ENCODE measurements around the gene CLK4. TPM values are rescaled to one million over a fixed set of nuclear protein-coding genes. Genes with fewer than 3 reads are reported as not detected.

Gene CLK4
- total RNA-seq, 1 experiment from 2014 or later = 29.3 TPM

- H3K9me3 Mint-ChIP-seq (ENCODE audit: low read depth, unreplicated experiment) = peaks cover 18% of the 10 kb centered on the region
- intact Hi-C loops (cut with micrococcal nuclease; ENCODE audit: unreplicated experiment) = no loop called here
- CTCF ChIA-PET = no interaction called here
- BruUV-seq (replicated peaks) = no TSS peak
- H3K4me1 Mint-ChIP-seq (ENCODE audit: low read depth, unreplicated experiment) = no peaks in the 10 kb centered on the region
- peaks cover 8% of the 10 kb centered on the region for H3K27me3 Mint-ChIP-seq (ENCODE audit: unreplicated experiment)
- H3K27ac Mint-ChIP-seq (ENCODE audit: unreplicated experiment) = no peak within 1 kb of the TSS
- H3K4me3 Mint-ChIP-seq (ENCODE audit: low read depth, unreplicated experiment) = no peak within 1 kb of the TSS
- no peak for DNase-seq
- no peaks in the 10 kb centered on the region for H3K36me3 Mint-ChIP-seq (ENCODE audit: insufficient read depth, unreplicated experiment)
- no peak for TF ChIP-seq CTCF (IDR thresholded peaks at IDR 0.05; ENCODE audit: unreplicated experiment)
Measured at GRCh38 chr5:178590141-178590923, 36.5 kb downstream of the CLK4 start, which contains the start of gene COL23A1. Gene COL23A1, minus strand, starts transcription at chr5:178590393.

- Mint-ChIP-seq H3K9me3 (ENCODE audit: low read depth, unreplicated experiment) (peaks cover 11% of the 10 kb centered on the region), H3K27me3 (ENCODE audit: unreplicated experiment) (peaks cover 8% of the 10 kb centered on the region), H3K4me1 (ENCODE audit: low read depth, unreplicated experiment) (no peaks in the 10 kb centered on the region), H3K27ac (ENCODE audit: unreplicated experiment) (no peak overlapping the region), H3K36me3 (ENCODE audit: insufficient read depth, unreplicated experiment) (no peaks in the 10 kb centered on the region), H3K4me3 (ENCODE audit: low read depth, unreplicated experiment) (no peak overlapping the region)
- DNase-seq = no peak
- CTCF ChIA-PET = interaction anchor here (0.6 kb wide), 1 partner anchor 146 kb away, joined by 3 read pairs; no protein-coding TSS in a partner anchor
- no peak for TF ChIP-seq CTCF (IDR thresholded peaks at IDR 0.05; ENCODE audit: unreplicated experiment)
- no TSS peak for BruUV-seq (replicated peaks)
- intact Hi-C loops (cut with micrococcal nuclease; ENCODE audit: unreplicated experiment) = no loop called here
Measured at GRCh38 chr5:178589180-178590140, 37.4 kb downstream of the CLK4 start.

GRCh38 chr5:178588769-178589168, 38.1 kb downstream of the CLK4 start:
- H3K9me3 Mint-ChIP-seq (ENCODE audit: low read depth, unreplicated experiment) = peaks cover 4% of the 10 kb centered on the region
- no peak overlapping the region for H3K27ac Mint-ChIP-seq (ENCODE audit: unreplicated experiment)
- no TSS peak for BruUV-seq (replicated peaks)
- H3K36me3 Mint-ChIP-seq (ENCODE audit: insufficient read depth, unreplicated experiment) = no peaks in the 10 kb centered on the region
- peaks cover 8% of the 10 kb centered on the region for H3K27me3 Mint-ChIP-seq (ENCODE audit: unreplicated experiment)
- no peak for TF ChIP-seq CTCF (IDR thresholded peaks at IDR 0.05; ENCODE audit: unreplicated experiment)
- CTCF ChIA-PET = interaction anchor here (0.6 kb wide), 1 partner anchor 145 kb away, joined by 3 read pairs; no protein-coding TSS in a partner anchor
- intact Hi-C loops (cut with micrococcal nuclease; ENCODE audit: unreplicated experiment) = no loop called here
- H3K4me1 Mint-ChIP-seq (ENCODE audit: low read depth, unreplicated experiment) = no peaks in the 10 kb centered on the region
- DNase-seq = no peak
- H3K4me3 Mint-ChIP-seq (ENCODE audit: low read depth, unreplicated experiment) = no peak overlapping the region

GRCh38 chr5:178587763-178588611, 38.9 kb downstream of the CLK4 start:
- Mint-ChIP-seq H3K27ac (ENCODE audit: unreplicated experiment) (no peak overlapping the region), H3K9me3 (ENCODE audit: low read depth, unreplicated experiment) (peaks cover 4% of the 10 kb centered on the region), H3K27me3 (ENCODE audit: unreplicated experiment) (peaks cover 8% of the 10 kb centered on the region), H3K4me3 (ENCODE audit: low read depth, unreplicated experiment) (no peak overlapping the region), H3K36me3 (ENCODE audit: insufficient read depth, unreplicated experiment) (no peaks in the 10 kb centered on the region), H3K4me1 (ENCODE audit: low read depth, unreplicated experiment) (no peaks in the 10 kb centered on the region)
- BruUV-seq (replicated peaks) = no TSS peak
- TF ChIP-seq CTCF (IDR thresholded peaks at IDR 0.05; ENCODE audit: unreplicated experiment) = no peak
- intact Hi-C loops (cut with micrococcal nuclease; ENCODE audit: unreplicated experiment) = no loop called here
- no peak for DNase-seq
- CTCF ChIA-PET = no interaction called here
